ENCODE measurements around the gene MINDY4.

MINDY4 gene

GRCh38 chr7:30840141-30841024, 69.2 kb downstream of the MINDY4 start:
- DNase-seq, result no peak

DNA sequence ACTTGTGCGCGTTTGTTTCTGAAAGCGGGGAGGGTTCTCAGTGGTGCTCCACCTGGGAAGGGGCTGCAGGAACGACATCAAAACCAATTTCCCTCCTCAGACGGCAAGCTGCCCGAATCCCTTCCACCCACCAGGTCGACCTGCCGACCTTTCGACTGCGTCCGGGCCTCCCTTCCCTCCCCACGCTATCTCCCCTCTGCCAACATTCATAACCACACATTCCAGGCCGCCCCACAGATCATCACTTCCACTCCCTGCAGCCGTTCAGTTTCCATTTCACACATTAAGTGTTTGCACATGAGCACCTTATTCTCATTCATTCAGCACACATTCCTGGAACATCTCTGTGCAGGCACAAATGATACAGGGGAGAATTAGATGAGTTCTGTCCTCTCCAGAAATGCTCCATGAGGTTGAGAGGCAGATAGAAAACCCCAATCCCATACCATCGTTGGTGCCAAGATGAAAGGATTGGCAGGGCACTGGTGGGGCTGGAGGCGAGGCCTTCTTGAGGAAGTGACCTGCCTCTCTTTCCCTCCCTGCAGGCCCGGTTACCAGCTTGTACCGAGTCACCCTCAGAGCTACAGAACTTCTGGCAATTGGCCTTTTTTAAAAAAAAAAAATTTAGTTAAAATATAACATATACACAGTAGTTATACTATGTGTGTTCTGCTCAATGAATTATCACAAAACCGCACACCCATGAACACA, 70.0 kb downstream of the MINDY4 start:
- DNase-seq, result no peak

DNA sequence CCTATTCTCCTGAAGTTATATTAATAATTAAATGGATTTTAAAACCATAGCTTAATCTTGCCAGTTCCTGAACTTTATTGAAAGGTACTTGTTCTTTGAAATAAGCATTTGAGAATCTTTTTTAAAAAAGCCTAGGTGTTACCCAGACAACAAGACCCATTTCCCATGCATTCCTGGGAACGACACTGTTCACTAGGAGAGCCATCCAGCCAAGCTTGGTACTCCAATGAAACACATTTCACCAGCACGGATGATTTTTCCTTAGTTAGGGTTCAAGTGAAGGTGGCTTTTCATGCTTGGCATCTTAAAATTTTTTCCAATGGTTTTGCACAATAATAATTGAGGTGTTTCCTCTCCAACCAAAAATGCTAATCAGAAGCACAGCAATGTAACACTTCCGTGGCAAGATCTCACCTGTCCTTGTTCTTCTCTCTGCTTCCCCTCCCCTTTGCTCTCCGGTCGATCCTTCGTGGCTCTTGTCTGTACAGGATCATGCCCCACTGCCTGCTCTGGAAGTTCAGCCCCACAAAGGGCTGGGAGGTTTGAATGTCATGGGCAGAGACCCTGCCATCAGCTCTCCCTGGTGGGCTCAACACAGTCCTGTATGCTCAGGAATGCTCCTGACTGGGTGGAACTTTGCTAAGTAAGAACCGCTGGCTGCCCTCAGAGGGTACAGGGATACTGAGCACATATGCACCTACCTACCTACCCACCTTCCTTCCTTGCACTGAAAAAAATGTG, 70.8 kb downstream of the MINDY4 start:
- no peak for DNase-seq

- DNase-seq, result no peak
These were observed 71.6 kb downstream of the MINDY4 start for GRCh38 chr7:30842542-30843451.

- no peak for DNase-seq
These were observed 72.7 kb downstream of the MINDY4 start for GRCh38 chr7:30843741-30844482.

- DNase-seq, result no peak
These were observed 73.3 kb downstream of the MINDY4 start for GRCh38 chr7:30844483-30844874.

DNA sequence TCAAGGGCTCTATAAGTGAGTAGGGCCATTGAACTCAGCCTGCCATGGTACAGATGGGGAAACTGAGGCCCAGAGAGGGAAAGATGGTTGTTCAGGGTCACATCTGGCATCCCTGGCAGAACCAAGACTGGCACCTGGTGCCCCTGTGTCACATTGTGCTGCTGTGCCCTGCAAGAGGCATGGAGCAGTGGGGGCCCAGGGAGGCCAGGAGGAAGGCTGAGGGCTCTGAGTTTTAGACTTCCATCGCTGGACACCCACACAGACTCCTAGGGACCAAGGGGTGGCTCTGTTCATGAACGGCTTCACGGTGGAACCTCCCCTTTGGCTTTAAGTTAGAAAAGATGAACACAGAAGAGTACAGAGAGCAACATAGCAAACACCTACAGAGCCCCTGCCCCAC, 73.7 kb downstream of the MINDY4 start:
- no peak for DNase-seq

DNA sequence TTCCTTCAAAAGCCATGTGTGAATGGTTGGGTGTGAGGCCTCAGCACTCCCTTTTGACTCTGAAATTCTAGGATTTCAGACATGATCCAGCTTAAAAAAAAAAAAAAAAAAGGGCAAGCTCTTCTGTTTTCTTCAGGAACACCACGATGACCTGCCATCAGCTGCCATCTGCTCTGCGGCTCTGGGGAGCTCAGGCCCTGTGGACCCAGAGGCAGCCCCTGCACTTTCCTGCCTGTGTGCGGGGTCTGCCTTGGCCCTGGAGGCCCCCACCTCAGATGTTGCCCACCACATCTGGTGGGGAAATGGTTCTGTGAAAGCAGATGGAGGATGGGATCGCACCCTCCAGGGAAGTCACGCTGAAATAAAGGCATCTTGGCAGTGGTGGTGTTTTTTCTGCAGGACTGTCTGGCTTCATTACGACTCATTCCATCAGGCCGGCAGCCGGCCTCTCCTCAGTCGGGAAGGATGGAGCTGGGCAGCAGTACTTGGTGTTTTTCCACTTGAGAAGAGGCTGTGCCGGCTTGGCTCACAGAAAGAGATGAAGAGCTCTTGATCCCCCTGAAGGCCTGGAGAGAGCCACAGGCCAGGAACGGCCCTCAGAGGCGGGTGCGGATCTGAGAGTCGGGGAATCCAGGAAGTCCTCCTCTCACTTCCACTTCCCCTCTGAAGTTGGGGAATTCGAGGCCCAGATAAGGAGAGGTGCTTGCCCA, 74.4 kb downstream of the MINDY4 start:
- no peak for DNase-seq

GRCh38 chr7:30846378-30846777, 75.2 kb downstream of the MINDY4 start:
- no peak for DNase-seq

- no peak for DNase-seq
These were observed 77.1 kb downstream of the MINDY4 start for GRCh38 chr7:30848121-30848855.

DNA sequence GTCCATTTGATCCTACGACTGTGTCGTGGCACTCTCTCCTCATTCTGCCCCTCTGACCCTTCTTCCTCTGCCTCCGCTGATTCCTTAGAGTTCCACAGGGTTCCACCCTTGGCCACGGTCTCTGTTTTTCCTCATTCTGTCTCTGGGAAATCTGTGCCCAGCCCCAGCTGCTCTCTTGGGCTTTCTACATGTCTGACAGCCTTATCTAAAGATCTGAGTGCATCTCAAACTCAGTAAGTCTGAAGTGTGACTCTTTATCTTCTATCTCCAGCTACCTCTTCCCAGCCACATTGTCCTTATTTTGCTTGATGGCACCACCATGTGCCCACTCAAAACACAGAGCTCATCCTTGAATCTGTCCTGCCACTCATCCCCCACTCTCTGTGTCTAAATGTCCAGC, 78.3 kb downstream of the MINDY4 start:
- DNase-seq, result no peak

- no peak for DNase-seq
These were observed 79.2 kb downstream of the MINDY4 start for GRCh38 chr7:30850426-30850825.

- no peak for DNase-seq
These were observed 80.6 kb downstream of the MINDY4 start for GRCh38 chr7:30851651-30852307.

DNA sequence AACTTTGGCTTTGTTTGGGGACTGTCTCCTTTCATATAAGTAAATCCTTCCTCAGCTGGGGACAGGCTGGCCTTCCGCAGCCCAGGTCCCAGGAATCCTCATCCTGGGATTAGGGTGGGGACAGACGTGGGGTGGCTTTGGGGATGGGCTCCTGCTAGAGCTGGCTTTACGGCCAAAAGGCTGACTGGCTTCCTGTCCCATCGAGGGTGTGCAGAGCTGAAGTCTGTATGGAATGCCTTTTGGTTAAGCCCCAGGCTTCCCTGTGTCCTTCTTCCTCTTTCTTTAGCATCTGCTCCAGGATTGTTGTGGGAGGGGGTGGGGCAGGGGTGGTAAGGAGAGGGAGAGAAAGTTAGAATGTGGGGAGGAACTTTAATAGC, 81.1 kb downstream of the MINDY4 start:
- no peak for DNase-seq

DNA sequence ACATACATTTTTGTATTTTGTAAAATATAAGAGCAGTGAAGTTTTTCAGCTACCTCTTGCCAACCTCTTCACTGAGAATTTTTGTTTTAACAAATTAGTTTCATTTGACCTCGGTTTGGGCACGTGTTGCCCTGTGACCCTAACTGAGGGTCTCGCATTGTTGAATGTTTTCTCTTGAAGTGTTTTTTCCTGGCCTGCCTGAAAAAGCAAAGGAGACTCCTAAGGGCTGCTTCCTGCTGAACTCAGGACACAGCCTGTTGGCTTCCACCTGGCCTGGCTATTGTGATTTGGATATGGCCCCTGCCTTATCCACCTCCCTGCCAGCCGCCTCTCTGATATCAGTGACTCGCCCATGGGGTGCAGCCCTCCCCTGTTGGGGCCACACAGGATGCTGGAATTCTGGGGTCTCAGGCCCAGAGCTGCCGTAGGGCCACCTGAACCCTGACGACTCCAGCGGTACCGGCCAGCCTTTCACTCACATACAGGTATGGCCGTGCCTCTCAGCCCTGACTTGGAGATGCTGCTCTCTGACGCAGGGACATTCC, 81.6 kb downstream of the MINDY4 start:
- no peak for DNase-seq

DNA sequence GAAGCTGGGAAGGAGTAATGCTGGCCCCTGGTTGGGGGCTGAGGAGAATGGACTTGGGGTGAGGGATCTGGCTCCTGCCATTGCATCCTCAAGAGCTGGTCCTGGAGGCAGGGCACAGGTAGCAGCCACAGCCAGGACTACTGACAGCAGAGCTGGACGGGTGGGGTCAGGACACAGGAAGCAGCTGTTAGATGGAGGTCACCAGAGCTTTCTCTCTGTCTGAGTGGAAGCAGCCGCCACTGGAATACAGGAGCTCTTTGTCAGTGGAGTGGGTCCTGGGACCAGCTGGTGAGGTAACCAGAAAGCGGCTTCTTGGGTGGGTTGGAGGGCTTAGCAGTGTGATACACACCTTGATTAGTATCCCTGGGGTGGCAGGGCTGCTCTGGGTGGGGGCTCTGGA, 82.4 kb downstream of the MINDY4 start:
- DNase-seq, result no peak

DNA sequence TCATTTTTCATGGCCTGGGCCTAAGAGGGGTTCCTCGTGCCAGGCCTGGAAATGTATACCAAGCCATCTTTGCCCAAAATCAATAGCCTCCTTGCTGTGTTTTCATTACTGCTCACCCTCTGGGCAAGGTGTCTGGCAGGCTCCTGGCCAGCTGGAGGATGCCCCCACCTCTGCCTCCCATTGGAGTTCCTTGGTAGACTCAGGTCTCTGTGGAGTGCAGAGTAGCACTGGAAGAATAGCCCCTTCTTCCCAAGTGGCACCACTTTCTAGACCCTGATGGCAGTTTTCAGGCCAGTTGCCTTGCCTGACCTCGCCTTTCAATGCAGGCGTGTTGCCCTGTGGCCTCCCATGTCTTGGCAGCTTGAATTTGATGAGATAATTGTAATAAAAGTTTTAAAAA, 84.7 kb downstream of the MINDY4 start:
- no peak for DNase-seq

DNA sequence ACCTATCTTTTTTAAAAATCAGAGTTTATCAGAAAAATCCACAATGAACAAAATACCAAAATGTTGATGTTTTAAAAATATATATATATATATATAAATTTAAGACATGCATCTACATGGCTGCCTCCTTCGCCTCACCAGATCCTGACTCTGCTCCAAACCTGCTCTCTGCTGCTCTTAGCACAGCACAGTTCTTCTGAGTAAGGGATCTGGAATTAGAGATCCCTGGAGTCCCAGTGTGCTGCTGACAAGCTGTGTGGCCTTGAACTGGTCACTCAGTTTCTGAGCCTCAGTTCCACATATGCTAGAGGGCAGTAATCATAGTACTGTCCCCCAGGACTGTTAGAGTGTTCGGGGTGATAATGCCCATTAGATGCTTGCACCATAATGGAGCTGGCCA, 87.4 kb downstream of the MINDY4 start:
- no peak for DNase-seq

- no peak for DNase-seq
These were observed 88.2 kb downstream of the MINDY4 start for GRCh38 chr7:30859202-30859939.

Data from CD4-positive, alpha-beta T cell treated with Interleukin-6 for 4 hours (primary cell).